ENCODE data around the gene THSD7A. TPM values are rescaled to one million over a fixed set of nuclear protein-coding genes. Genes with fewer than 3 reads are reported as not detected.

Gene THSD7A
- total and polyA plus RNA-seq, 2 of the 13 experiments (the other 11 are each of a cell fraction or from before 2014, with no cell fraction given) = 0.01 to 0.07 TPM

DNA sequence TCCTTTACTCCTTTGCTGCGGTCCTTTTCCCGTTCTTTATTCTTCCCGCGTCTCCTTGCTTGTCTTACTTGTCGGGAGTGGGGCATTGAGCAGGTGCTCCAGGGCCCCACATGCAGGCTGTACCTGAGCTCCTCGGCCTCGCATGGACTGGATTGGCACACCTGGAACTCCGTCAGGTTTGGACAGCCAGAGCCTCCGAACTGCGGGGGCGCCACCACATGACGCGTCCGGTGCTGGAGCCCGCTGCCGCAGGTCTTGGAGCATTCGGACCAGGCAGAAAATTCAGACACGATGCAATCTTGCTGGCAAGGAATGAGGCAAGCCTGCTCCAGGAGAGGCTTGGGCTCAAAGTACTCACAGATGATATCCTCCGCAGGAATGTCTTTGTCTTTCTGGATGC lies 195.7 kb downstream of the THSD7A start:
- Histone ChIP-seq H3K9ac (ENCODE audit: insufficient read depth, low read depth, low read length) (no peak overlapping the region), H3K27me3 (ENCODE audit: control insufficient read depth in 1 of 2, insufficient read depth in 2 of 2, low read length in 2 of 2) (no peaks in the 10 kb centered on the region), H2AFZ (ENCODE audit: low read length) (no peak overlapping the region), H3K36me3 (replicated peaks in 1 of 2; ENCODE audit: control insufficient read depth in 1 of 2, insufficient read depth in 2 of 2, low read length in 2 of 2) (no peaks in the 10 kb centered on the region), H3K9me3 (ENCODE audit: low read length) (no peaks in the 10 kb centered on the region), H3K4me3 (replicated peaks in 1 of 3; ENCODE audit: insufficient read depth in 1 of 3, low read depth in 2 of 3, low read length in 3 of 3) (no peak overlapping the region), H3K79me2 (ENCODE audit: insufficient read depth, low read length) (no peaks in the 10 kb centered on the region), H3K27ac (ENCODE audit: extremely low read length, insufficient read depth, low read length) (no peak overlapping the region), H4K20me1 (ENCODE audit: insufficient read depth, low read length) (no peaks in the 10 kb centered on the region), H3K4me1 (ENCODE audit: insufficient read depth, low read length) (no peaks in the 10 kb centered on the region), H3K4me2 (ENCODE audit: low read depth, low read length) (no peak overlapping the region)
- BruUV-seq (replicated peaks) = no TSS peak
- DNase-seq (ENCODE audit: low spot score) = no peak
- in situ Hi-C loops (cut with HindIII; ENCODE audit: extremely low pct_ligation_motif_present, low pct_unique_long_range_greater_than_20kb) (no loop called here), intact Hi-C loops (cut with micrococcal nuclease; ENCODE audit: unreplicated experiment) (no loop called here)
- FAIRE-seq = no peak
- 69% methylated on average over 15 of the region's 19 CpGs for WGBS (ENCODE audit: low lambda C conversion rate)
- TF ChIP-seq, protein P1, sequence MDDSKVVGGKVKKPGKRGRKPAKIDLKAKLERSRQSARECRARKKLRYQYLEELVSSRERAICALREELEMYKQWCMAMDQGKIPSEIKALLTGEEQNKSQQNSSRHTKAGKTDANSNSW (CRISPR knock-in tag; IDR thresholded peaks at IDR 0.05; ENCODE audit: borderline replicate concordance) = no peak
- TF ChIP-seq SATB2 (CRISPR knock-in tag; IDR thresholded peaks at IDR 0.05) = no peak
- TF ChIP-seq ZNF724P (CRISPR knock-in tag; IDR thresholded peaks at IDR 0.05; ENCODE audit: borderline replicate concordance) = no peak
- no peak for TF ChIP-seq ZNF569 (CRISPR knock-in tag; IDR thresholded peaks at IDR 0.05; ENCODE audit: borderline replicate concordance)
- no peak for TF ChIP-seq RBM22 (optimal IDR thresholded peaks at IDR 0.05; ENCODE audit: low read length)
- no peak for TF ChIP-seq NR2F2 (IDR thresholded peaks at IDR 0.05; ENCODE audit: borderline replicate concordance, low read depth)
- no peak for TF ChIP-seq PHF20 (CRISPR knock-in tag; IDR thresholded peaks at IDR 0.05)
- no peak for TF ChIP-seq HMGA1 (CRISPR knock-in tag; conservative IDR thresholded peaks at IDR 0.05)
- no peak for TF ChIP-seq ZIK1 (CRISPR knock-in tag; IDR thresholded peaks at IDR 0.05; ENCODE audit: borderline replicate concordance, low read depth)
- no peak for TF ChIP-seq RXRA (CRISPR knock-in tag; IDR thresholded peaks at IDR 0.05)
- TF ChIP-seq, protein P2, sequence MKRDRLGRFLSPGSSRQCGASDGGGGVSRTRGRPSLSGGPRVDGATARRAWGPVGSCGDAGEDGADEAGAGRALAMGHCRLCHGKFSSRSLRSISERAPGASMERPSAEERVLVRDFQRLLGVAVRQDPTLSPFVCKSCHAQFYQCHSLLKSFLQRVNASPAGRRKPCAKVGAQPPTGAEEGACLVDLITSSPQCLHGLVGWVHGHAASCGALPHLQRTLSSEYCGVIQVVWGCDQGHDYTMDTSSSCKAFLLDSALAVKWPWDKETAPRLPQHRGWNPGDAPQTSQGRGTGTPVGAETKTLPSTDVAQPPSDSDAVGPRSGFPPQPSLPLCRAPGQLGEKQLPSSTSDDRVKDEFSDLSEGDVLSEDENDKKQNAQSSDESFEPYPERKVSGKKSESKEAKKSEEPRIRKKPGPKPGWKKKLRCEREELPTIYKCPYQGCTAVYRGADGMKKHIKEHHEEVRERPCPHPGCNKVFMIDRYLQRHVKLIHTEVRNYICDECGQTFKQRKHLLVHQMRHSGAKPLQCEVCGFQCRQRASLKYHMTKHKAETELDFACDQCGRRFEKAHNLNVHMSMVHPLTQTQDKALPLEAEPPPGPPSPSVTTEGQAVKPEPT (CRISPR knock-in tag; IDR thresholded peaks at IDR 0.05; ENCODE audit: low read depth) = no peak
- no peak for TF ChIP-seq ZNF431 (CRISPR knock-in tag; IDR thresholded peaks at IDR 0.05; ENCODE audit: borderline replicate concordance, low read depth)
- TF ChIP-seq ZBTB1 (CRISPR knock-in tag; IDR thresholded peaks at IDR 0.05; ENCODE audit: borderline replicate concordance) = no peak
- TF ChIP-seq, protein P3, sequence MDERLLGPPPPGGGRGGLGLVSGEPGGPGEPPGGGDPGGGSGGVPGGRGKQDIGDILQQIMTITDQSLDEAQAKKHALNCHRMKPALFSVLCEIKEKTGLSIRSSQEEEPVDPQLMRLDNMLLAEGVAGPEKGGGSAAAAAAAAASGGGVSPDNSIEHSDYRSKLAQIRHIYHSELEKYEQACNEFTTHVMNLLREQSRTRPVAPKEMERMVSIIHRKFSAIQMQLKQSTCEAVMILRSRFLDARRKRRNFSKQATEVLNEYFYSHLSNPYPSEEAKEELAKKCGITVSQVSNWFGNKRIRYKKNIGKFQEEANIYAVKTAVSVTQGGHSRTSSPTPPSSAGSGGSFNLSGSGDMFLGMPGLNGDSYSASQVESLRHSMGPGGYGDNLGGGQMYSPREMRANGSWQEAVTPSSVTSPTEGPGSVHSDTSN (CRISPR knock-in tag; IDR thresholded peaks at IDR 0.05) = no peak
- POLR2A ChIA-PET = no interaction called here
- CTCF ChIA-PET (ENCODE audit: low intra/inter-chr PET ratio, low total read pairs) = no interaction called here
- ATAC-seq = no peak
